COLO668 (cell line): ENCODE measurements around the gene MBOAT7.
"Not testable (repeated sequence)": the region's sequence is repeated elsewhere in the genome, so short reads cannot be mapped to it uniquely, and the experiment has no call there.

ENCODE experiments used
- DNase-seq: peaks from one replicate; lab custom pipeline; 2025; ENCODE audit not compliant: unreplicated experiment; lab: John Stamatoyannopoulos, UW

Gene MBOAT7

GRCh38 chr19:54189145-54189734, at the start of gene MBOAT7:
Gene MBOAT7 (minus strand): TSS chr19:54189580. CDS start chr19:54188508, 1,072 bp downstream.
- peak; percentile 91 for DNase-seq

- DNase-seq, result no peak
Measured at GRCh38 chr19:54233941-54234340, 44.6 kb upstream of the MBOAT7 start.

GRCh38 chr19:54231077-54231931, 41.9 kb upstream of the MBOAT7 start:
- DNase-seq, result peak; percentile 87

GRCh38 chr19:54230031-54230430, 40.7 kb upstream of the MBOAT7 start:
- DNase-seq, result no peak

- DNase-seq, result no peak
Measured at GRCh38 chr19:54229146-54229545, 39.8 kb upstream of the MBOAT7 start.

GRCh38 chr19:54224619-54225018, 35.2 kb upstream of the MBOAT7 start:
- not testable (repeated sequence) for DNase-seq

- DNase-seq, result not testable (repeated sequence)
Measured at GRCh38 chr19:54223937-54224281, 34.5 kb upstream of the MBOAT7 start.

GRCh38 chr19:54223277-54223936, 34.0 kb upstream of the MBOAT7 start:
- not testable (repeated sequence) for DNase-seq

- not testable (repeated sequence) for DNase-seq
Measured at GRCh38 chr19:54222474-54223276, 33.3 kb upstream of the MBOAT7 start, which contains the start of gene LILRB3. Gene LILRB3 (minus strand): TSS chr19:54223007. CDS start chr19:54222976, 31 bp downstream.

GRCh38 chr19:54221947-54222346, 32.6 kb upstream of the MBOAT7 start:
- DNase-seq, result not testable (repeated sequence)

GRCh38 chr19:54219702-54220101, 30.3 kb upstream of the MBOAT7 start:
- not testable (repeated sequence) for DNase-seq

- DNase-seq, result no peak
Measured at GRCh38 chr19:54218960-54219661, 29.7 kb upstream of the MBOAT7 start.

GRCh38 chr19:54218259-54218658, 28.9 kb upstream of the MBOAT7 start:
- DNase-seq, result no peak

- DNase-seq, result not testable (repeated sequence)
Measured at GRCh38 chr19:54217517-54218247, 28.3 kb upstream of the MBOAT7 start.

- DNase-seq, result no peak
Measured at GRCh38 chr19:54216869-54217268, 27.5 kb upstream of the MBOAT7 start.

GRCh38 chr19:54214734-54215133, 25.4 kb upstream of the MBOAT7 start:
- not testable (repeated sequence) for DNase-seq

- not testable (repeated sequence) for DNase-seq
Measured at GRCh38 chr19:54214217-54214616, 24.8 kb upstream of the MBOAT7 start.

GRCh38 chr19:54211235-54211634, 21.9 kb upstream of the MBOAT7 start:
- no peak for DNase-seq

- DNase-seq, result peak; percentile 91
Measured at GRCh38 chr19:54209811-54210494, 20.6 kb upstream of the MBOAT7 start.
